SU-DHL-6 (cell line): Measurements from ENCODE around the gene ANKH.

Experiments
- H2AFZ ChIP-seq: fragments of 200-600 bp; sonication (generic); 2 replicates; pipeline ENCODE4 v1.6.1; 2014; ENCODE audit warnings: low read depth, mild to moderate bottlenecking, moderate library complexity, mixed read lengths, antibody characterized with exemption, low read length; ENCODE audit not compliant: severe bottlenecking
- H3F3A ChIP-seq: fragments of 200-600 bp; shearing (Covaris generic); 2 replicates; pipeline ENCODE4 v1.6.0; 2016; ENCODE audit warnings: antibody characterized with exemption, mild to moderate bottlenecking; ENCODE audit not compliant: insufficient read depth
- H3K27ac ChIP-seq: fragments of 200-600 bp; sonication (generic); 2 replicates; pipeline ENCODE4 v1.5.1; 2016; ENCODE audit warnings: low read depth, mild to moderate bottlenecking, low read length, moderate library complexity, mixed read lengths
- H3K27me3 ChIP-seq: fragments of 200-600 bp; sonication (generic), shearing (Covaris generic); 2 replicates; pipeline ENCODE4 v1.6.0; 2014; ENCODE audit warnings: mild to moderate bottlenecking, low read length
- H3K36me3 ChIP-seq: fragments of 200-600 bp; sonication (generic); 2 replicates; pipeline ENCODE4 v1.6.1; 2014; ENCODE audit warnings: mild to moderate bottlenecking, low read length, mixed read lengths
- H3K4me2 ChIP-seq: fragments of 300-600, 200-600 bp; shearing (Covaris generic), sonication (generic); 2 replicates; pipeline ENCODE4 v1.6.0; 2014; ENCODE audit warnings: low read length, low read depth, mild to moderate bottlenecking; ENCODE audit not compliant: poor library complexity, severe bottlenecking
- H3K4me3 ChIP-seq: fragments of 200-600 bp; sonication (generic); 2 replicates; pipeline ENCODE4 v1.5.1; 2014; ENCODE audit warnings: antibody characterized with exemption, low read length, mild to moderate bottlenecking, mixed read lengths; ENCODE audit not compliant: insufficient read depth, poor library complexity, severe bottlenecking
- H3K79me2 ChIP-seq: fragments of 200-600 bp; sonication (generic); 2 replicates; pipeline ENCODE4 v1.6.1; 2014; ENCODE audit warnings: mild to moderate bottlenecking, low read length, moderate library complexity; ENCODE audit not compliant: insufficient read depth
- H3K9ac ChIP-seq: fragments of 200-600 bp; sonication (generic); 2 replicates; pipeline ENCODE4 v1.7.0; 2014; ENCODE audit warnings: mild to moderate bottlenecking, low read length
- H3K9me2 ChIP-seq: fragments of 200-600 bp; sonication (generic); replicated peaks from 2 replicates; pipeline ENCODE4 v1.6.1; 2014; ENCODE audit warnings: low read length; ENCODE audit not compliant: insufficient read depth
- H3K9me3 ChIP-seq: fragments of 200-600 bp; sonication (generic); 2 replicates; pipeline ENCODE4 v1.6.1; 2014; ENCODE audit warnings: low read length, mixed read lengths; ENCODE audit not compliant: insufficient read depth
- H4K20me1 ChIP-seq: fragments of 200-600 bp; sonication (generic); 2 replicates; pipeline ENCODE4 v1.6.1; 2014; ENCODE audit warnings: low read depth, mild to moderate bottlenecking, antibody characterized with exemption, low read length, moderate library complexity, mixed read lengths
- CTCF ChIP-seq: fragments of 200-600 bp; sonication (generic); IDR thresholded peaks from one replicate; pipeline ENCODE4 v1.5.1; 2017; ENCODE audit warnings: antibody characterized with exemption, mild to moderate bottlenecking, low read length, moderate library complexity; ENCODE audit not compliant: insufficient read depth, poor library complexity, severe bottlenecking
- EZH2phosphoT487 ChIP-seq: fragments of 200-600 bp; sonication (generic), shearing (Covaris generic); conservative IDR thresholded peaks from 2 replicates; pipeline ENCODE4 v1.6.1; 2018; ENCODE audit warnings: mild to moderate bottlenecking, antibody characterized with exemption, low read length, moderate library complexity, mixed read lengths

Gene ANKH

DNA sequence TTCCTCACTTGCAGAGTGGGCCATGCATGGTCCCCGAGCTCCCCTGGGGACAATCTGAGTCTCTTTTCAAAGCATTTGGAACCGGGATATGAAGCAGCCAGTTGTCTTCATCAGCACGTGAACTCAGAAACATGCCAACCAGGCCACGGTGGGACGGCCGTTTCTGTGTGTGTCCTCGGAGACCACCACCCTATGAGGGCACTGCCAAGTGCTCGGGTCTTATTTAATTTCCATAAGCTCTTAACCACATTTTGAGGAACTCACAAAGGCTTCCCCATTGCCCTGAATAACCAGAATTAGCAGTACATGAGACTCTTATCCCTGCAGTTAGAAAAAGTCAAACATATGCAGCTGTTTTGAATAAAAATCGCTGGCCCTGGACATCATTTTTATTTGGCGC lies 146.9 kb downstream of the ANKH start:
- Histone ChIP-seq H3K4me3 (no peak overlapping the region), H2AFZ (no peak overlapping the region), H3K36me3 (no peaks in the 10 kb centered on the region), H3K79me2 (no peaks in the 10 kb centered on the region), H3F3A (peaks cover 4% of the 10 kb centered on the region; the same call in 1 of the 2 replicates), H3K27me3 (no peaks in the 10 kb centered on the region), H3K9me3 (no peaks in the 10 kb centered on the region), H4K20me1 (no peaks in the 10 kb centered on the region), H3K9me2 (no peaks in the 10 kb centered on the region), H3K4me2 (no peak overlapping the region), H3K9ac (no peak overlapping the region), H3K27ac (no peak overlapping the region)
- no peak for TF ChIP-seq EZH2phosphoT487
- no peak for TF ChIP-seq CTCF

DNA sequence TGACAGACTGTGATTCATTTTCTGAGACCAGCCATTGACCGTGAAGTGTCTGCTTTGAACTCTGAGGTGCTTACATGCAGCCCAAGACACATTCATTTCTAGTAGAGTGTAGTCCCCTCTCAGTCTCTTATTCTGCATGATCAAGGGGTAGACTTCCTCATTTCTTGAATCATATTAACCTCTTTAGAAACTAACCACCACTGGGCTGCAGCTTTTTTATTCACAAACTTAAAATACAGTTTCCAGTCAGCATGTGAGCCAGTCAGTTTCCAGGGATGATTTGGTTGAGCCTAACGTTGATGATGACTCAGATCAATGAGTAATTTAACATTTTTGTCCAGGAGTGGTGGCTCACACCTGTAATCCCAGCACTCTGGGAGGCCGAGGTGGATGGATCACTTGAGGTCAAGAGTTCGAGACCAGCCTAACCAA lies 147.9 kb downstream of the ANKH start:
- H3K9me3 ChIP-seq, result no peaks in the 10 kb centered on the region
- no peak overlapping the region for H3K4me2 ChIP-seq
- H3K27me3 ChIP-seq, result no peaks in the 10 kb centered on the region
- H3K36me3 ChIP-seq, result no peaks in the 10 kb centered on the region
- H2AFZ ChIP-seq, result no peak overlapping the region
- H3K79me2 ChIP-seq, result no peaks in the 10 kb centered on the region
- no peak overlapping the region for H3K4me3 ChIP-seq
- H3K9ac ChIP-seq, result no peak overlapping the region
- TF ChIP-seq EZH2phosphoT487 (no peak), CTCF (no peak)
- no peaks in the 10 kb centered on the region for H3K9me2 ChIP-seq
- H3F3A ChIP-seq, result peaks cover 5% of the 10 kb centered on the region; the same call in 1 of the 2 replicates
- no peaks in the 10 kb centered on the region for H4K20me1 ChIP-seq
- H3K27ac ChIP-seq, result no peak overlapping the region

DNA sequence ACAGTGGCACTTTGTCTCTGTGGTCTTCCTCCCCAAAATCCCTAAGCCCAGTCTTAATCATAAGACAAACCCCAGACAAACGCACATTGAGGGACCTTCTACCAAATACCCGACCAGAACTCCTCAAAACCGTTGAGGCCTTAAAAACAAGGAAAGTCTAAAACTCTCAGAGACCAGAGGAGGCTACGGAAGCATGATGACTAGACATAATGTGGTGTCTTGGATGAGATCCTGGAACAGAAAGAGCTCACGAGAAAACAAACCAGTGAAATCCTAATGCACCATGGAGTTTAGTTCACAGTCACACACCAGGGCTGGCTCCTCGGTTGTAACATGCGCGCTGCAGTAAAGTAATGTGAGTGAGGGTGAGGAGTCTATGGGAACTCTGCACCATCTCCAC lies 148.7 kb downstream of the ANKH start:
- no peak overlapping the region for H2AFZ ChIP-seq
- no peaks in the 10 kb centered on the region for H4K20me1 ChIP-seq
- H3K79me2 ChIP-seq, result no peaks in the 10 kb centered on the region

More for the DNA sequence above, 148.7 kb downstream of the ANKH start:
- Histone ChIP-seq H3K9me3 (no peaks in the 10 kb centered on the region), H3F3A (peaks cover 5% of the 10 kb centered on the region; the same call in 1 of the 2 replicates), H3K36me3 (no peaks in the 10 kb centered on the region), H3K4me3 (no peak overlapping the region), H3K4me2 (no peak overlapping the region), H3K9me2 (no peaks in the 10 kb centered on the region), H3K27me3 (no peaks in the 10 kb centered on the region), H3K9ac (no peak overlapping the region), H3K27ac (no peak overlapping the region)
- no peak for TF ChIP-seq EZH2phosphoT487
- no peak for TF ChIP-seq CTCF
